ENCODE results near the gene MYLK3.

Gene MYLK3

GRCh38 chr16:46727184-46727583, 21.0 kb downstream of the MYLK3 start:
- DNase-seq, result no peak

GRCh38 chr16:46721885-46722284, 26.3 kb downstream of the MYLK3 start:
- no peak for DNase-seq

GRCh38 chr16:46720619-46721018, 27.5 kb downstream of the MYLK3 start:
- no peak for DNase-seq

- DNase-seq, result no peak
Measured at GRCh38 chr16:46719528-46719927, 28.6 kb downstream of the MYLK3 start.

- no peak for DNase-seq
Measured at GRCh38 chr16:46718214-46718613, 29.9 kb downstream of the MYLK3 start.

GRCh38 chr16:46717692-46718091, 30.5 kb downstream of the MYLK3 start:
- no peak for DNase-seq

GRCh38 chr16:46715769-46716305, 32.3 kb downstream of the MYLK3 start:
- no peak for DNase-seq

GRCh38 chr16:46714797-46715591, 33.1 kb downstream of the MYLK3 start:
- DNase-seq, result no peak

GRCh38 chr16:46713634-46714033, 34.5 kb downstream of the MYLK3 start:
- no peak for DNase-seq

- no peak for DNase-seq
Measured at GRCh38 chr16:46712911-46713310, 35.2 kb downstream of the MYLK3 start.

- DNase-seq, result no peak
Measured at GRCh38 chr16:46711106-46712058, 36.8 kb downstream of the MYLK3 start.

- no peak for DNase-seq
Measured at GRCh38 chr16:46709469-46710005, 38.6 kb downstream of the MYLK3 start.

GRCh38 chr16:46706642-46707041, 41.5 kb downstream of the MYLK3 start:
- no peak for DNase-seq

GRCh38 chr16:46702030-46702429, 46.1 kb downstream of the MYLK3 start:
- no peak for DNase-seq

GRCh38 chr16:46701615-46702014, 46.5 kb downstream of the MYLK3 start:
- no peak for DNase-seq

- DNase-seq, result no peak
Measured at GRCh38 chr16:46700048-46700447, 48.1 kb downstream of the MYLK3 start.

GRCh38 chr16:46696957-46697356, 51.2 kb downstream of the MYLK3 start:
- no peak for DNase-seq

GRCh38 chr16:46695937-46696336, 52.2 kb downstream of the MYLK3 start:
- no peak for DNase-seq

- DNase-seq, result no peak
Measured at GRCh38 chr16:46693598-46693997, 54.5 kb downstream of the MYLK3 start.

- DNase-seq, result no peak
Measured at GRCh38 chr16:46691726-46692125, 56.4 kb downstream of the MYLK3 start.

GRCh38 chr16:46690281-46691178, 57.6 kb downstream of the MYLK3 start:
- DNase-seq, result no peak
